Sigmoid colon (tissue), 3 donors: ENCODE results near the gene CHCHD6.

Experiments
- POLR2A ChIP-seq, 2 donors: fragments of 450-650 bp; IDR thresholded peaks; one replicate each; pipeline ENCODE4 v1.6.1; 2016; ENCODE audit warnings: antibody characterized with exemption in 2 of 2, mild to moderate bottlenecking in 2 of 2, moderate library complexity in 2 of 2
- TF ChIP-seq, protein P1 (sequence below), 4 experiments: fragments of 450-650 bp in 3 of 4; fragments of 200-600 bp in 1 of 4; IDR thresholded peaks; one replicate each; pipeline ENCODE4 v1.5.1; 2016 to 2019; ENCODE audit warnings: antibody characterized with exemption in 4 of 4, mild to moderate bottlenecking in 3 of 4, moderate library complexity in 2 of 4

DNA sequence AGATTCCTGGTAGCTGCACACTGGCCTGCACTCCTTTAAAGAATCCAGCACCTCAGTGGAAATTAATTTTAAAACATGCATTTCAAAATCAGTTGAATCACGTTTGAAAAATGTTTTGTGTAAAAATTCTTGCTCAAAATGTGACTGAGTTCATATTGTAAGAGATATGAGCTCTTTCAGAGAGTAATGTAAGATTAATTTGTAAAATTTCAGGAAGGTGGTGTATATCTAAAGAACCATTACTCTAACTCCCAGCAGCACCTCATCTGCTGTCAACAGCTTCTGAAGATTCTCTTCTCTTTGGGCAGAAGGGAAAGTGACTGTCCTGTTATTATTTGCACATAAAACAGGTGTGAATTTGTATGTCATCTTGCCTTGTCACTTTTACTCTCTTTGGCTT lies 181.4 kb downstream of the CHCHD6 start:
- TF ChIP-seq, protein P1, sequence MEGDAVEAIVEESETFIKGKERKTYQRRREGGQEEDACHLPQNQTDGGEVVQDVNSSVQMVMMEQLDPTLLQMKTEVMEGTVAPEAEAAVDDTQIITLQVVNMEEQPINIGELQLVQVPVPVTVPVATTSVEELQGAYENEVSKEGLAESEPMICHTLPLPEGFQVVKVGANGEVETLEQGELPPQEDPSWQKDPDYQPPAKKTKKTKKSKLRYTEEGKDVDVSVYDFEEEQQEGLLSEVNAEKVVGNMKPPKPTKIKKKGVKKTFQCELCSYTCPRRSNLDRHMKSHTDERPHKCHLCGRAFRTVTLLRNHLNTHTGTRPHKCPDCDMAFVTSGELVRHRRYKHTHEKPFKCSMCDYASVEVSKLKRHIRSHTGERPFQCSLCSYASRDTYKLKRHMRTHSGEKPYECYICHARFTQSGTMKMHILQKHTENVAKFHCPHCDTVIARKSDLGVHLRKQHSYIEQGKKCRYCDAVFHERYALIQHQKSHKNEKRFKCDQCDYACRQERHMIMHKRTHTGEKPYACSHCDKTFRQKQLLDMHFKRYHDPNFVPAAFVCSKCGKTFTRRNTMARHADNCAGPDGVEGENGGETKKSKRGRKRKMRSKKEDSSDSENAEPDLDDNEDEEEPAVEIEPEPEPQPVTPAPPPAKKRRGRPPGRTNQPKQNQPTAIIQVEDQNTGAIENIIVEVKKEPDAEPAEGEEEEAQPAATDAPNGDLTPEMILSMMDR (IDR thresholded peaks at IDR 0.05): no peak
- no peak for TF ChIP-seq POLR2A (IDR thresholded peaks at IDR 0.05)
